ENCODE measurements around the gene OR6C70. TPM values are rescaled to one million over a fixed set of nuclear protein-coding genes. Genes with fewer than 3 reads are reported as not detected.

The OR6C70 gene
- total and polyA plus RNA-seq, 2 donors (not counting 3 experiments of a cell fraction or from before 2014, with no cell fraction given): not detected

GRCh38 chr12:55428331-55429243, 41.4 kb downstream of the OR6C70 start:
- Histone ChIP-seq H3K79me2 (ENCODE audit: control insufficient read depth, insufficient read depth, low read length) (no peaks in the 10 kb centered on the region), H3K4me1 (ENCODE audit: control insufficient read depth, extremely low read depth, insufficient read depth, low read length) (no peaks in the 10 kb centered on the region), H3K9me3 (replicated peaks; ENCODE audit: control insufficient read depth, insufficient read depth, low read length) (no peaks in the 10 kb centered on the region), H3K27ac (ENCODE audit: insufficient read depth, low read depth, low read length) (no peak overlapping the region), H3K36me3 (ENCODE audit: control insufficient read depth in 2 of 2, extremely low read depth in 1 of 2, insufficient read depth in 2 of 2, low read length in 2 of 2) (no peaks in the 10 kb centered on the region), H3K9ac (replicated peaks; ENCODE audit: extremely low read depth, insufficient read depth, low read length) (no peak overlapping the region), H3K4me3 (replicated peaks in 1 of 3; ENCODE audit: insufficient read depth in 1 of 3, low read depth in 1 of 3, low read length in 3 of 3) (no peak overlapping the region), H3K27me3 (ENCODE audit: control insufficient read depth in 2 of 2, insufficient read depth in 2 of 2, low read length in 2 of 2) (no peaks in the 10 kb centered on the region), H2AFZ (ENCODE audit: low read depth, low read length) (no peak overlapping the region), H4K20me1 (replicated peaks; ENCODE audit: control insufficient read depth, extremely low read depth, insufficient read depth, low read length) (no peaks in the 10 kb centered on the region), H3K9me1 (replicated peaks; ENCODE audit: control insufficient read depth, extremely low read depth, insufficient read depth, low read length) (no peaks in the 10 kb centered on the region), H3K4me2 (ENCODE audit: insufficient read depth, low read length) (no peak overlapping the region)
- TF ChIP-seq POLR2AphosphoS5 (IDR thresholded peaks at IDR 0.05; ENCODE audit: insufficient read depth, low read depth, low read length) (no peak), MAX (IDR thresholded peaks at IDR 0.05; ENCODE audit: insufficient read depth, insufficient read length) (no peak), CTCF (IDR thresholded peaks at IDR 0.05; ENCODE audit: extremely low read depth in 1 of 2, insufficient read depth in 1 of 2, low read depth in 1 of 2, low read length in 2 of 2) (no peak), FOS (IDR thresholded peaks at IDR 0.05; ENCODE audit: borderline replicate concordance, insufficient read depth, low read length) (no peak), MYC (IDR thresholded peaks at IDR 0.05; ENCODE audit: low read depth, low read length) (no peak), EZH2 (IDR thresholded peaks at IDR 0.05; ENCODE audit: borderline replicate concordance, low read depth, low read length, severe bottlenecking) (no peak), GATA2 (IDR thresholded peaks at IDR 0.05; ENCODE audit: insufficient read depth, insufficient read length, low read depth, low read length) (no peak), POLR2A (IDR thresholded peaks at IDR 0.05; ENCODE audit: low read depth, low read length) (no peak), JUN (IDR thresholded peaks at IDR 0.05; ENCODE audit: borderline replicate concordance, insufficient read depth, insufficient read length, low read depth) (no peak)
- FAIRE-seq (no peak), DNase-seq (ENCODE audit: low read depth, low spot score) (no peak)
- ChIA-PET CTCF (no interaction called here), POLR2A (no interaction called here)
- no TSS peak for BruUV-seq (replicated peaks)
- intact Hi-C loops (cut with micrococcal nuclease) (no loop called here), dilution Hi-C loops (cut with MboI; ENCODE audit: extremely low pct_ligation_motif_present, low sequenced_read_pairs) (no loop called here)

Measured in endothelial cell of umbilical vein (primary cell).